ENCODE results near the gene NELFA. TPM values are rescaled to one million over a fixed set of nuclear protein-coding genes. Genes with fewer than 3 reads are reported as not detected.

The NELFA gene
- polyA plus RNA-seq, 1 donor (not counting 4 experiments of a cell fraction or from before 2014, with no cell fraction given) = 9.9 TPM

DNA sequence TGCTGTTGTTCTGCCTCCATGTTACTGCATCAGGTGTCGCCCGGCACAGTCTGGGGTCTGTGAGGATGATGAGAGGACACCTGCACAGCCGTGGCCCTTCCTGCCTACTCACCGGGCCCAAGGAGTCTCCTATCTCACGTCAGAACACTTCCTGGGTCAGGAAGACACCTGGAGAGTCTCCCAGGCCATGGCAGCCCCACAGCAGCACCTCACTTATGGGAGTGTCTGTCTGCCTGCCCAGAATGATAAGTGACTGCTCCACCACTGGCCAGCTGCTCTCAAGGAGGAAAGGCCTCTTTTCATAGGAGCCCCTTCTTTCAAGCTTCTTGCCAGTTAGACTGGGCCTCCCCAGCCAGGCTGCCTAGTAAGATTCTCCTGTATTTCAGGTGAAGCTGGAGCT, 56.1 kb downstream of the NELFA start:
- Histone ChIP-seq H4K20me1 (ENCODE audit: control insufficient read depth, extremely low read depth, insufficient read depth, low read length) (no peaks in the 10 kb centered on the region), H3K4me2 (ENCODE audit: control insufficient read depth, extremely low read depth, insufficient read depth, low read depth, low read length) (no peak overlapping the region), H3K9me3 (ENCODE audit: control insufficient read depth, low read depth, low read length) (no peaks in the 10 kb centered on the region), H2AFZ (ENCODE audit: control insufficient read depth, low read length) (no peak overlapping the region), H3K27me3 (ENCODE audit: control insufficient read depth, extremely low read depth, insufficient read depth, low read length) (no peaks in the 10 kb centered on the region), H3K36me3 (ENCODE audit: control insufficient read depth in 2 of 2, extremely low read depth in 1 of 2, insufficient read depth in 2 of 2, low read length in 2 of 2) (peaks cover 6 to 32% of the 10 kb centered on the region in 2 experiments), H3K4me1 (ENCODE audit: control insufficient read depth, extremely low read depth, insufficient read depth, low read length) (no peaks in the 10 kb centered on the region), H3K9me1 (ENCODE audit: control insufficient read depth, extremely low read depth, insufficient read depth, low read length) (no peaks in the 10 kb centered on the region), H3K27ac (ENCODE audit: control insufficient read depth, insufficient read depth, low read length) (no peak overlapping the region), H3K4me3 (ENCODE audit: control insufficient read depth in 2 of 3, extremely low read depth in 1 of 3, insufficient read depth in 2 of 3, low read depth in 1 of 3, low read length in 3 of 3) (no peak overlapping the region), H3K79me2 (ENCODE audit: control insufficient read depth, insufficient read depth, low read length) (peaks cover 2% of the 10 kb centered on the region), H3K9ac (ENCODE audit: control insufficient read depth, extremely low read depth, insufficient read depth, low read length) (no peak overlapping the region)
- TF ChIP-seq, protein P1, sequence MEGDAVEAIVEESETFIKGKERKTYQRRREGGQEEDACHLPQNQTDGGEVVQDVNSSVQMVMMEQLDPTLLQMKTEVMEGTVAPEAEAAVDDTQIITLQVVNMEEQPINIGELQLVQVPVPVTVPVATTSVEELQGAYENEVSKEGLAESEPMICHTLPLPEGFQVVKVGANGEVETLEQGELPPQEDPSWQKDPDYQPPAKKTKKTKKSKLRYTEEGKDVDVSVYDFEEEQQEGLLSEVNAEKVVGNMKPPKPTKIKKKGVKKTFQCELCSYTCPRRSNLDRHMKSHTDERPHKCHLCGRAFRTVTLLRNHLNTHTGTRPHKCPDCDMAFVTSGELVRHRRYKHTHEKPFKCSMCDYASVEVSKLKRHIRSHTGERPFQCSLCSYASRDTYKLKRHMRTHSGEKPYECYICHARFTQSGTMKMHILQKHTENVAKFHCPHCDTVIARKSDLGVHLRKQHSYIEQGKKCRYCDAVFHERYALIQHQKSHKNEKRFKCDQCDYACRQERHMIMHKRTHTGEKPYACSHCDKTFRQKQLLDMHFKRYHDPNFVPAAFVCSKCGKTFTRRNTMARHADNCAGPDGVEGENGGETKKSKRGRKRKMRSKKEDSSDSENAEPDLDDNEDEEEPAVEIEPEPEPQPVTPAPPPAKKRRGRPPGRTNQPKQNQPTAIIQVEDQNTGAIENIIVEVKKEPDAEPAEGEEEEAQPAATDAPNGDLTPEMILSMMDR (optimal IDR thresholded peaks at IDR 0.05 in 1 of 3, IDR thresholded peaks at IDR 0.05 in 1 of 3, conservative IDR thresholded peaks at IDR 0.05 in 1 of 3; ENCODE audit: extremely low read depth in 1 of 3, insufficient read depth in 2 of 3, low read length in 3 of 3) = no peak
- no peak for TF ChIP-seq EZH2 (IDR thresholded peaks at IDR 0.05; ENCODE audit: low read length)
- no peak for DNase-seq (ENCODE audit: low read depth, low spot score)
- FAIRE-seq = no peak
- dilution Hi-C loops (cut with MboI; ENCODE audit: extremely low pct_ligation_motif_present, low sequenced_read_pairs) = loop anchor here (10.0 kb wide), 1 partner anchor 62 kb away; no protein-coding TSS in a partner anchor

DNA sequence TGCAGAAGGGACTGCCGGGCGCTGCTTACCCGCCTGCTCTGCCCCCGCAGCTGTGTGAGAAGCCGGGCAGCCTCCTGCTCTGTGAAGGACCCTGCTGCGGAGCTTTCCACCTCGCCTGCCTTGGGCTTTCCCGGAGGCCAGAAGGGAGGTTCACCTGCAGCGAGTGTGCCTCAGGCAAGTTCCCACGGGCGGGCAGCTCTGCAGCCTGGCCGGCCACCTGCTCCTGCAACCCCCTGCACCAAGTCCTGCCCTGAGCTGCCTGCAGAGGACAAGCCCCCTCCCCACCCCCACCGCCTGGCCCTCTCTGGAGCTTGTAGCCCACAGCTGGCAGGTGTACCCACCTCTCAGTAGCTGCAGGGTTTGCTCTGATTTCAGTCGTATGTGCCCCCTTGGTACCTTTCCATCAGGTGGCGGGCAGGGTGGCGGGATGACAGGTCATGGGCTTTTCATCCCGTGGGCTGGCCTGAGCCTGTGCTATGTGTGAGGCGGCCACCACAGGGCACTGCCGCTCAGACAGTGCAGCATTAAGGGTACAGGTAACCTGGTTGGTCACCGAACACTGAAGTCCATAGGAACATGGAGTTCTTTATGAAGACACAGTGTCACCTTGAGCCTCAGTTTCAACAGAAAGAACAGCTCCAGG, 56.6 kb downstream of the NELFA start:
- H3K9ac ChIP-seq (ENCODE audit: control insufficient read depth, extremely low read depth, insufficient read depth, low read length) = no peak overlapping the region
- H3K9me3 ChIP-seq (ENCODE audit: control insufficient read depth, low read depth, low read length) = no peaks in the 10 kb centered on the region
- H3K9me1 ChIP-seq (ENCODE audit: control insufficient read depth, extremely low read depth, insufficient read depth, low read length) = no peaks in the 10 kb centered on the region
- H3K27ac ChIP-seq (ENCODE audit: control insufficient read depth, insufficient read depth, low read length) = no peak overlapping the region
- DNase-seq (ENCODE audit: low read depth, low spot score) (no peak), FAIRE-seq (no peak)
- no peak overlapping the region for H3K4me2 ChIP-seq (ENCODE audit: control insufficient read depth, extremely low read depth, insufficient read depth, low read depth, low read length)
- no peak overlapping the region for H3K4me3 ChIP-seq (ENCODE audit: control insufficient read depth in 2 of 3, extremely low read depth in 1 of 3, insufficient read depth in 2 of 3, low read depth in 1 of 3, low read length in 3 of 3)
- H3K79me2 ChIP-seq (ENCODE audit: control insufficient read depth, insufficient read depth, low read length) = peaks cover 2% of the 10 kb centered on the region
- no peaks in the 10 kb centered on the region for H4K20me1 ChIP-seq (ENCODE audit: control insufficient read depth, extremely low read depth, insufficient read depth, low read length)
- H3K27me3 ChIP-seq (ENCODE audit: control insufficient read depth, extremely low read depth, insufficient read depth, low read length) = no peaks in the 10 kb centered on the region
- peaks cover 6 to 32% of the 10 kb centered on the region in 2 experiments for H3K36me3 ChIP-seq (ENCODE audit: control insufficient read depth in 2 of 2, extremely low read depth in 1 of 2, insufficient read depth in 2 of 2, low read length in 2 of 2)
- dilution Hi-C loops (cut with MboI; ENCODE audit: extremely low pct_ligation_motif_present, low sequenced_read_pairs) = loop anchor here (10.0 kb wide), 1 partner anchor 63 kb away; no protein-coding TSS in a partner anchor
- H2AFZ ChIP-seq (ENCODE audit: control insufficient read depth, low read length) = no peak overlapping the region
- H3K4me1 ChIP-seq (ENCODE audit: control insufficient read depth, extremely low read depth, insufficient read depth, low read length) = no peaks in the 10 kb centered on the region
- TF ChIP-seq EZH2 (IDR thresholded peaks at IDR 0.05; ENCODE audit: low read length) = no peak
- TF ChIP-seq, protein P1 (optimal IDR thresholded peaks at IDR 0.05 in 1 of 3, IDR thresholded peaks at IDR 0.05 in 1 of 3, conservative IDR thresholded peaks at IDR 0.05 in 1 of 3; ENCODE audit: extremely low read depth in 1 of 3, insufficient read depth in 2 of 3, low read length in 3 of 3) = no peak

Data from keratinocyte (primary cell).